ENCODE measurements around the gene TJAP1.

- TF ChIP-seq CTCF (IDR thresholded peaks at IDR 0.05; ENCODE audit: low read depth, low read length), result no peak
- no peak for TF ChIP-seq EZH2phosphoT487 (IDR thresholded peaks at IDR 0.05; ENCODE audit: low read depth)
Measured at GRCh38 chr6:43493833-43494232, 16.5 kb downstream of the TJAP1 start.
